Cardiac fibroblast (primary cell): ENCODE data around the gene AQP2.

ENCODE experiments used
- DNase-seq, 2 donors: peaks; one replicate each; pipeline versions ENCODE4 v3.0.0 to v3.0.0-alpha.2; 2010; ENCODE audit warnings: low read depth in 2 of 2
- H3K4me3 ChIP-seq, 2 donors: replicated peaks in 1 of 2; 1 replicate in 1 of 2; 2 replicates in 1 of 2; pipeline ENCODE4 v1.5.1; 2011; ENCODE audit warnings: low read depth in 2 of 2, low read length in 2 of 2, mild to moderate bottlenecking in 2 of 2, moderate library complexity in 1 of 2
- TF ChIP-seq, protein P1 (sequence below): IDR thresholded peaks from one replicate; pipeline ENCODE4 v1.5.1; 2011; ENCODE audit warnings: low read depth, mild to moderate bottlenecking, low read length, inconsistent platforms

Gene AQP2

DNA sequence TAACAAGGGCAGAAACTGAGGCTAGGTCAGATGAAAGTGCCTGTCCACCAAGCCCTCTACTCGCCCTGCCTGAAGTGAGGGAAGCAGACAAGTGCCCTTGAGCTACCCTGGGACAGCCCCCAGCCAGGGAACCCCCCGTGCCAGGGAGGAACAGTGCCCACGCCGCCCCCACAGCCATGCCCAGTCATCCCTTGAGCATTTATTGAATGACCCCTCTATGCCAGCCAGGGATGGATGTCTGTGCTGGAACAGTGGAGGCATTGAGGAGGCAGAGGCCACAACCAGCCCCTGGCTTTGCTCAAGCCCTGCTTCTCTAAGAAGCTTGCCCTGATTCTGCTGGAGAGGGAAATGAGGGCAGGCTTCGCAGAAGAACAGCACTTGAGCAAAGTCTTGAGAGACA is 18.5 kb downstream of the AQP2 start:
- no peak overlapping the region for H3K4me3 ChIP-seq
- TF ChIP-seq, protein P1, sequence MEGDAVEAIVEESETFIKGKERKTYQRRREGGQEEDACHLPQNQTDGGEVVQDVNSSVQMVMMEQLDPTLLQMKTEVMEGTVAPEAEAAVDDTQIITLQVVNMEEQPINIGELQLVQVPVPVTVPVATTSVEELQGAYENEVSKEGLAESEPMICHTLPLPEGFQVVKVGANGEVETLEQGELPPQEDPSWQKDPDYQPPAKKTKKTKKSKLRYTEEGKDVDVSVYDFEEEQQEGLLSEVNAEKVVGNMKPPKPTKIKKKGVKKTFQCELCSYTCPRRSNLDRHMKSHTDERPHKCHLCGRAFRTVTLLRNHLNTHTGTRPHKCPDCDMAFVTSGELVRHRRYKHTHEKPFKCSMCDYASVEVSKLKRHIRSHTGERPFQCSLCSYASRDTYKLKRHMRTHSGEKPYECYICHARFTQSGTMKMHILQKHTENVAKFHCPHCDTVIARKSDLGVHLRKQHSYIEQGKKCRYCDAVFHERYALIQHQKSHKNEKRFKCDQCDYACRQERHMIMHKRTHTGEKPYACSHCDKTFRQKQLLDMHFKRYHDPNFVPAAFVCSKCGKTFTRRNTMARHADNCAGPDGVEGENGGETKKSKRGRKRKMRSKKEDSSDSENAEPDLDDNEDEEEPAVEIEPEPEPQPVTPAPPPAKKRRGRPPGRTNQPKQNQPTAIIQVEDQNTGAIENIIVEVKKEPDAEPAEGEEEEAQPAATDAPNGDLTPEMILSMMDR = no peak
- no peak for DNase-seq

DNA sequence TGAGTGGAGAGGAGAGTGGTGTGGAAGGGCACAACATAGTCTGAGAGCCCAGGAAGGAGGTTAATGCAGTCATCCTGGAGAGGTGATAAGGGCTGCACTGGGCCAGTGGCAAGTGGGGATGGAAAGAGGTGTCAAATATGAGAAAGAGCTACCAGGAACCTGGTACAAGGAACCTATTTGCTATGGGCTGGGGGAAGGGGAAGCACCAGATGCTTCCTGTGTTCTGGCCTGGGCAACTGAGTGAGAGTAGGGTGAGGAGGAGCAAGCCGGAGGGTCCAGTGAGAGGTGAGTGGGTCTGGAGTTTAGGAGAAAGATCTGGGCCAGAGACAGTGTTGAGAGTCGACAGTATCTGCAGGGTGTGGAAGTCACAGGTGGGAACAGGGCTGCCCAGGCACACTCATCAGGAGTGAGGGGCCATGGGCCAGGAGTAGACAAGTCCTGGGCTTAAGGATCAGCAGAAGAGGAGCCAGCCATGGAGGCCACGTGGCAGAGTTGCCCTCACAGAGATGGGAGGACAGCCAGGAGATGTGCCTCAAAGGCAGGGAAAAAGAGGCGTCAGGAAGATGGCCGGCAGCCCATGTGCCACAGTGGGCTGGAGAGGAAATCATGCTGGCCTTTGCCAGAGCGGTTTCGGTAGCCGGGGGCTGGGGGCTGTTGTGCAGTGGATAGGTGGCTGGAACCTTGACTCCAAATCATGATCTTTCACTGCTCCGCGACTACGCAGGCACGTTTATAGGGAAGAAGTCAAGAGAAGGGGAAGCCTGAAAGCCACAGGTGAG is 19.3 kb downstream of the AQP2 start:
- TF ChIP-seq, protein P1 = no peak
- no peak for DNase-seq
- H3K4me3 ChIP-seq = no peak overlapping the region

DNA sequence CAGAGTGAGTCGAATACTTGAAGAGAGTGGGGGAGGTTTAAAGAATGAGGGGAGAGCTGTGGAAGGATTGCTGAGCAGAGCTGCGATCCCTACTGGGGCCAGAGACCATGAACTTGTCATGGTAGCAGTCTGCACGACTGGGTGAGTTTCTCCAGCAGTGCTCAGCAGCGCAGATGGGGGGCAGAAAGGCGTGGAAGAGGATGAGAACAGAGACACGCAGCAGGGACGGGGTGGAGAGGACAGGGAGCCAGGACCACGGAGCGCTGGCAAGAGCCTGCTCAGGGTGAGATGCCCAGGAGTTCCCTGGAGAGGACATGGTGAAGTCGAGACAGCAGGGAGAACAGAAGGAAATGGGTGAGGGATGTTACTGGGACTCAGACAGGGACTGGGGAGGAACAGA is 20.1 kb downstream of the AQP2 start:
- H3K4me3 ChIP-seq = no peak overlapping the region
- TF ChIP-seq, protein P1 = no peak
- no peak for DNase-seq

DNA sequence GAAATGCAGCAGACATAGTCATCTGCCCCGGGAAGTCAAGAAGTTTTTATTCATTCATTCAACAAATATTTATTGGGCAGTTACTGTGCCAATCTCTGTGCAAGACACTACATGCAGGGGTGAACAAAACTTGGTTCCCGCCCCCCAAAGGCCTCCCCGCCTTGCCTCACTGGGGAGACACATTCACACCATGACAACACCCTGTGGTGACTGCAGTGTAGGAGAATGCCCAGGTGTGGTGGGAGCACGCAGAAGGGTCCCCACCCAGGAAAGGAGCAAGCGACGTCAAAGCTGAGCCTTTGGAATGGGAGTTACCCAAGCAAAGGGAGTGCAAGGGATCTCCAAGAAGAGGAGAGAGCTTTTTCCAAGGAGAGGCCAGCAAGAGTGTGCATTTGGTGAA is 20.6 kb downstream of the AQP2 start:
- no peak for DNase-seq
- TF ChIP-seq, protein P1 = no peak
- no peak overlapping the region for H3K4me3 ChIP-seq

DNA sequence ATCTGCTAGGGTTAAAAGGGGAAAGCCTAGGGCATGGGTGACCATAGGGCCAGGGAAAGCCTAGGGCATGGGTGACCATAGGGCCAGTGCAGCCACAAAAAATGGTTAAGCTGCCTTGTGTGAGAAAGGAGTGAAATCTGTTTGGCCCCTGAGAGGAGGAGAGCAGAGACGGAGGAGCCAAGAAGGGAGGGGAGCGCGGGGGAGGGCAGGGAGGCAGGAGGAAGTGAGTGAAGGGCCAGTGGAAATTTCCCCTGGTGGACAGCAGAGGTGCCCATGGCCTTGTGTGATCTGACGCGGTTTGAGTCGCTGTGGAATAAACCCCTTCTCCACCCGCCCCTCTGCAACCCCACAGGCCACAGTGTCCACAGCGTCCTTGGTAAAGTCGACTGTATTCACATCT is 21.6 kb downstream of the AQP2 start:
- TF ChIP-seq, protein P1 = no peak
- no peak overlapping the region for H3K4me3 ChIP-seq
- no peak for DNase-seq

DNA sequence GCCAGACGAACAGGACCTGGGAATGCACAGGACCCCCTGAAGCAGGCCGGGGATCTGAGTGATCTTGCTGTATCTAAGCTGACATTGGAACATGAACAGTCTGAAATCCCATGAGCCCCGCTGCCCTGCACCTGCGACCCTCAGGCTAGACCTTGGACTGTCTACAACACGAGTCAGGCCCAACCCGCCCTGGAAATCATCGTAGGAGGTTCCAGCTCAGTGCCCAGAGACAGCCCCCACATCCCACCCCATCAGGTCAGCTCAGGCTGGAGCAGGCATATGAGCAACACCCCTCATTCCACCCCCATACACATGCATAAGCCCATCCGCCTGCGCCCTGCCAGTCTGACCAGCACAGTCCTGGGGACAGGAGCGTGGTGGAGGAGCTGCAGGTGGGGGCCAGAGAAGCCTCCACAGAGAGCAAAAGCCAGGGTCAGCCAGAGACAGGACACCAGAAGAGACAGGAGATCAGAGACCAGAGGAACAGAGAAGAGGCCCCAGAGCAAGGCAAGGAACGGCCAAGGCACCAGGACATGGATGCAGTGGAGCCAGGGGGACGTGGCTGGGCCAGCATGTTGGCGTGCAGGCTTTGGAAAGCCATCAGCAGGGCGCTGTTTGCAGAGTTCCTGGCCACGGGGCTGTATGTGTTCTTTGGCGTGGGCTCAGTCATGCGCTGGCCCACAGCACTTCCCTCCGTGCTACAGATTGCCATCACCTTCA is 22.3 kb downstream of the AQP2 start, which contains the start of gene AQP6:
AQP6 (plus strand) TSS at position 307 of the 720 bp plus-strand sequence; CDS start at position 534, 227 bp downstream.
- no peak for DNase-seq
- TF ChIP-seq, protein P1 = no peak
- H3K4me3 ChIP-seq = no peak within 1 kb of the TSS
